ENCODE results near the gene LRPAP1.

DNA sequence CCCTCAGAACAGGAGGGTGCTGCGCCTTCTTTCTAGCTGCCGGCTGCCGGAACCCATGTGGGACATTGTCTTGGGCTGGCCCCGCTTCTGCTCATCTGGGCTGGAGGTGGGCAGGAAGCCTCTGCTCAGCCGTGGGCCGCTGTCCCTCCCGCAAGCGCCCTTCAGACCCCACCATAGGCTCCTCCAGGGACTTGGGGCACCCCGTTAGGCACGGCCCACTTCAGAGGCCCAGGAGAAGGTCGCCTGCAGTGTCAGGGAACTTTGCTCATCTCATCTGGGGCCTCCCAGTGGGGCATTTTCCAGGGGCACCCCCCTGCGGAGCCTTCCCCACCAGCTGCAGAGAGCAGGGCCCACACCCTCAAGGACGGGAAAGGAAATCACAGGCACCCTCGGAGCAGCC lies 36.2 kb downstream of the LRPAP1 start:
- TF ChIP-seq SMC3 (conservative IDR thresholded peaks at IDR 0.05; ENCODE audit: poor library complexity) (no peak), EZH2 (IDR thresholded peaks at IDR 0.05; ENCODE audit: borderline replicate concordance, insufficient read depth, low read length, poor library complexity, severe bottlenecking) (no peak), POLR2AphosphoS5 (IDR thresholded peaks at IDR 0.05) (no peak)
- TF ChIP-seq, protein P1, sequence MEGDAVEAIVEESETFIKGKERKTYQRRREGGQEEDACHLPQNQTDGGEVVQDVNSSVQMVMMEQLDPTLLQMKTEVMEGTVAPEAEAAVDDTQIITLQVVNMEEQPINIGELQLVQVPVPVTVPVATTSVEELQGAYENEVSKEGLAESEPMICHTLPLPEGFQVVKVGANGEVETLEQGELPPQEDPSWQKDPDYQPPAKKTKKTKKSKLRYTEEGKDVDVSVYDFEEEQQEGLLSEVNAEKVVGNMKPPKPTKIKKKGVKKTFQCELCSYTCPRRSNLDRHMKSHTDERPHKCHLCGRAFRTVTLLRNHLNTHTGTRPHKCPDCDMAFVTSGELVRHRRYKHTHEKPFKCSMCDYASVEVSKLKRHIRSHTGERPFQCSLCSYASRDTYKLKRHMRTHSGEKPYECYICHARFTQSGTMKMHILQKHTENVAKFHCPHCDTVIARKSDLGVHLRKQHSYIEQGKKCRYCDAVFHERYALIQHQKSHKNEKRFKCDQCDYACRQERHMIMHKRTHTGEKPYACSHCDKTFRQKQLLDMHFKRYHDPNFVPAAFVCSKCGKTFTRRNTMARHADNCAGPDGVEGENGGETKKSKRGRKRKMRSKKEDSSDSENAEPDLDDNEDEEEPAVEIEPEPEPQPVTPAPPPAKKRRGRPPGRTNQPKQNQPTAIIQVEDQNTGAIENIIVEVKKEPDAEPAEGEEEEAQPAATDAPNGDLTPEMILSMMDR (IDR thresholded peaks at IDR 0.05; ENCODE audit: poor library complexity, severe bottlenecking) = no peak
